Activated CD4-positive, alpha-beta T cell treated with anti-CD3 and anti-CD28 coated beads for 48 hours (primary cell): ENCODE data around the gene FAU.

Source experiments
- DNase-seq: peaks from one replicate; pipeline ENCODE4 v3.0.0-alpha.2; 2020

Gene FAU

DNA sequence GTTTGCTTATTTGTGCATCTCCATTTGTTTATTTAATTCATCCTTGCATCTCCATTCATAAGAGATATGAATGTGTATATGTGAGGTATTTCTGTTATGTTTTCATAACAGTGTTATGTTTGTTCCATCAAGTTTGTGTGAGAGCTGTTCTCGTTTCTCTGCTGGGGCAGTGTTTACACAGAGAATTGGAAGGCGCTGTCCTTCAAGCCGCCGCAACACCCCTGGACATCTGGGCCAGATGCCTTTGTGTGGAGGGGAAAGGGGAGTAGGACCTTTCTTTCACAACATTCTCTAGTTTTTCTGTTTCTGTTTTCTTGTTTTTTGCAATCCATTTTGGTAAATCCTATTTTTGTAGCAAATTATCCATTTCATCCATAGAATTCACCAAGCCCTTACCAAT is 17.3 kb downstream of the FAU start:
- DNase-seq, result no peak

DNA sequence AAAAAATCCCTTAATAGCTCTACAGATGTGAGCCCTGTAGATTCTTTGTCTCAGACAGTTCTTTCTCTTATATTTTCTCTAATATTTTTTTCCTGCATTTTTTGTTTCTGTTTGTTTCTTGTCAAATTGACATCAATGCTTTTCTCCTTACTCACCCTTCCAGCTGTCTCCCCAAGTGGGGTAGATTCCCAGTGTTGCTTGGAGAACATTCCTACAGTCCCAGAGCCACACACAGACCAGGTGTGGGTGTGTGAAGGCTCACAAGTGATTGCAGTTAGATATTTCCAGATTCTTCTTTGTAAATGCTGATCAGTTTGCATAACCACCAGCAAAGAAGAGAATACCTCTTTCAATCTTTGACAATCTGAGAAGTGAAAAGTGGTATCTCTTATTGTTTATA is 18.5 kb downstream of the FAU start:
- no peak for DNase-seq

DNA sequence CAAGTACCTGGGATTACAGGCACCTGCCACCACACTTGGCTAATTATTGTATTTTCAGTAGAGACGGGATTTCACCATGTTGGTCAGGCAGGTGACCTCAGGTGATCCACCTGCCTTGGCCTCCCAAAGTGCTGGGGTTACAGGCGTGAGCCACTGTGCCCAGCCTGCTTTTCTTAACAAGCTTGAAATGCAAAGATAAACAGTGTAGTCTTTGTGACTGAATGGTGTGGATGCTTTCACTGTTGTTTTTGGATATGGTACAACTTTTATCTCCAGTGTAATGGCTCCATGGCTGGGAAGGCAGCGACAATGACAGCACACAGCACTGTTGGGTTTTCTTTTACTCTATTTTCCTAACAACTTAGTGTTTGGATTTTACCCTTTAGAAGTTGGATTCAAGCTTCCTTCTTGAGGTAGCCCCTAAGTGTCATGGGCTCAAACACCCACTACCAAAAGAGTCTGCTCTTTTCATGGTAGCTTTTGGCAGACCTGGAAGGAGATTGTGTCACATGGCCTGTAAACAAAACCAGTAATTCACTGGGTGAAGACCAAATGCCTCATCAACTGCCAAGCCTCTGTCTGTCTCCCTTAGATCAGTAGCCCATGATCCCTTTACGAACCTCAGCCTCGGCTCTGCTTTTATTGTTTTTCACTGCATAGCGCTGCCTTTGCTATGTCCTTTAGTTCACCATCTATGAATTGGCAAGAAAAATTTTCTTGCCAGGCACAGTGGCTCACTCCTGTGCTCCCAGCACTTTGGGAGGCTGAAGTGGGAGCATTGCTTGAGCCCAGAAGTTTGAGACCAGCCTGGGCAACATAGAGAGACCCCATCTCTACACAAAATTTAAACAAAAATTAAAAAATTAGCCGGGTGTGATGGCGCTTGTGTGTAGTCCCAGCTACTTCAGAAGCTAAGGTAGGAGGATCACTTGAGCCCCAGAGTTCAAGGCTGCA is 19.5 kb downstream of the FAU start:
- DNase-seq, result no peak

DNA sequence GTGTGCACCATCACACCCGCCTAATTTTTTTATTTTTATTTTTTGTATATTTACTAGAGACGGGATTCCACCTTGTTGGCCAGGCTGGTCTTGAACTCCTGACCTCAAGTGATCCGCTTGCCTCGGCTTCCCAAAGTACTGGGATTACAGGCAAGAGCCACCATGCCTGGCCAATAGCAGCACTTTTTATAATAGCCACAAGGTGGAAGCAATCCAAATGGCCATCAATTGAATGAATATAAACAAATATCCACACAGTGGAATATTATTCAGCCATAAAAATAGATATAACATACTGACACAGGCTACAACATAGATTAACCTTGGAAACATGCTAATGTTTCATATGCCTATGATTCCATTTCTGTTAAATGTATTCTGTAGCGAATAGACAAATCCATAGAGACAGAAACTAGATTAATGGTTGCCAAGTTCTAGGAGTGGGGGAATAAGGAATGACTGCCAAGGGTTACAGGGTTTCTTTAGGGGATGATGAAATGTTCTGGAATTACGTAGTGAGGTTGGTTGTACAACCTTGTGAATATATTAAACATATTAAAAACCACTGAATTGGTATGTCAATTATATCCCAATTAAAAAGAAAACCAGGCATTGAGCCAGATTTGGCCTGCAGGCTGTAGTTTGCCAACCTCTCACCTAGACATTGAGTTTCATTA is 21.1 kb downstream of the FAU start:
- DNase-seq, result no peak

DNA sequence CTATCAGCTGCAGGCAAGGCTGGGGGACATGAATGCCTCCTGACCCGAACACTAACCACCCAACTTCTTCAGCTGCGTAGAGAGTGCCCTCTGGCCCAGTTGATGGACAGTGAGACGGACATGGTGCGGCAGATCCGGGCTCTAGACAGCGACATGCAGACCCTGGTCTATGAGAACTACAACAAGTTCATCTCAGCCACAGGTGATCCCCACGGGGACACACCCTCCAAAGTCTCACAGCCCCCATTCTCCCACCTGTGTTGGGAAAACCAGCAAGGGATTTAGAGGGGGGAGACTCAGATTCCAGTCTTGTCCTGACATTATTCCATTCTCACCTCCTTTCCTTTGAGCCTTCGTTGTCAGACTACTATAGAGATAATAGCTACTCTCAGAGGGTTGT is 25.0 kb downstream of the FAU start:
- DNase-seq, result no peak

DNA sequence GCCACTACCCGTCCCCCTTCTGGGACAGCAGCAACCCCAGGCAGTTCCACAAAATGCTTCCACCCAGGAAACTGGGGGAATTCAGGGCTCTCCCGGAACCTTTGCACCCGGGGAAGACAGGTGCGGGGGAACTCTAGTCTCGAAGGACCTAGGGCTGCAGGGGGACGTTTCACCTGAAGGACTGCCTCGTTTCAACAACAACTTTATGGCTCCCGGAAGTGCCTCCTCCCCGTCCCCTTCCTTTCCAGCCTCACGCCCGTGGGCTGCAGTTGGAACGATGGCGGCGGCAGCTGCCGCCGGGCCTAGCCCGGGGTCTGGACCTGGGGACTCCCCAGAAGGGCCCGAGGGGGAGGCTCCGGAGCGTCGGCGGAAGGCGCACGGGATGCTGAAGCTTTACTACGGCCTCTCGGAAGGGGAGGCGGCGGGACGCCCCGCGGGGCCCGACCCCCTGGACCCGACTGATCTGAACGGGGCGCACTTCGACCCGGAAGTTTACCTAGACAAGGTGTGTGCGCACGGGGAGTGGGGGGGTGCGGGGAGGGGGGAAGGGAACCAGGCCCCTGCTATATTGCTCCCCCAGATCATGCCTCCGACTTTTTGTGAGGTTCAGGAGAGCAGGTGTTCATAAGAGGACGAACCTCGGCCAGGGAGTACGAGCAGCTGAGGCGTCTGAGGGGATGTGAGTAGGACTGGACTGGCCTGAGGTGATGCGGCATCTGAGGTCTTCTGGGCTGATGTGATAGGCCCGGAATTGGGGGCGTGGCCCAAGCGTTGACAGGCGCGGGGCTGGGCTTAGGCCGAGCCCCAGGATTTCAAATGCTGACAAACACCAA is 25.7 kb downstream of the FAU start, which contains the start of gene VPS51:
Gene VPS51, plus strand, starts transcription at position 241 of the 833 bp plus-strand sequence. Its CDS starts 37 bp downstream, at position 278.
- DNase-seq, result peak; percentile 91

DNA sequence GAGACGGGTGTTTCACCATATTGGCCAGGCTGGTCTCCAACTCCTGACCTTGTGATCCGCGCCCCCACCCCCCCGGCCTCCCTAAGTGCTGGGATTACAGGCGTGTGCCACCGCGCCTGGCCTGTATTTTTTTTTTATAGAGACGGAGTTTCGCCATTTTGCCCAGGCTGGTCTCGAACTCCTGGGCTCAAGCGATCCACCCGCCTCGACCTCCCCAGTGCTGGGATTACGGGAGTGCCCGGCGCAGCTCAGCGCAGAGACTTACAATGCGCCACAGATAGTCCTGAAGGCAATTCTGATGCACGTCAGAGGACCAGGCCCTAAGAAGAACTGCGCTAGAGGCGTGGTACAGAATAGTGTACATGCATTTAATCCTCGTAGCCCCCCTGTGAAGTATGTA is 26.5 kb downstream of the FAU start:
- DNase-seq, result no peak

DNA sequence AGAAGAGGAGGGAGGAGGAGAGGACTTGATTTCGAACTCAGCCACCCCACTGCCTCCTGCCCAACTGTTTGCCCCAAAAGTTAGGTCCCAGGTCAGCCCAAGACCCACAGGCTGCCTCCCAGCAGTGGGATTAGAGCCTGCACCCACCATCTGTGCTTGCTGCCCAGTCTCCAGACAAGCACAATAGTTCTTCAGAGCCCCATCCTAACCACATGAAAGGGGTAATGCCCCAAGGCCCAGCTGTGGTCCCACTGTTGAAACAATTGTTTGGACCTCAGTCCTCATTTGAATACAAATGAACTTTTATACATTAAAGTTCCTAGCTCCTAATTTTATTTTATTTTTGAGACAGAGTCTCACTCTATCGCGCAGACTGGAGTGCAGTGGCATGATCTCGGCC is 31.3 kb downstream of the FAU start:
- no peak for DNase-seq

DNA sequence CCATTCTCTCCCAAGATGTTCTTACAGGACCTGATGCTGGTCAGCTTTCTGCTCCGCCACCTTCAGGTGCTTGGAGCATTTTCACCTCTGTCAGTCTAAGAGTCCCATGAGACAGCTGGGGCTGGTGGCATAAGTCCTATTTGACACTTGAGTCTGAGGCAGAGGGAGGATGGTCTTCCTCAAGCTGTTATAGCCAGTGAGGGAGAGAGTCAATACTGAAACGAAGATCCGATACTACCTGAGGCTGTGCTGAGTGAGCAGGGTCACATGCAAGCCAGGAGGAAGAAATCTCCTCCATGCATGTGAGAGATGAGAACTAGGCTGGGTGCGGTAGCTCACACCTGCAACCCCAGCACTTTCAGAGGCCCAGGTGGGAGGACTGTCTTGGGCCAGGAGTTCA is 32.3 kb downstream of the FAU start:
- no peak for DNase-seq

DNA sequence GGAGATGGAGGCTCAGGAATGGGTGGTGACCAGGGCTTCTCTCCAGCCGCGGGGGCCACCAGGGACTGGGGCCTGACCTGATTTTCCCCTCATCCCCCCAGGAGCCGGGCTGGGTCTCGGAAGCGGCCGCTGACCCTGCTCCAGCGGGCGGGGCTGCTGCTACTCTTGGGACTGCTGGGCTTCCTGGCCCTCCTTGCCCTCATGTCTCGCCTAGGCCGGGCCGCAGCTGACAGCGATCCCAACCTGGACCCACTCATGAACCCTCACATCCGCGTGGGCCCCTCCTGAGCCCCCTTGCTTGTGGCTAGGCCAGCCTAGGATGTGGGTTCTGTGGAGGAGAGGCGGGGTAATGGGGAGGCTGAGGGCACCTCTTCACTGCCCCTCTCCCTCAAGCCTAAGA is 34.1 kb downstream of the FAU start:
- DNase-seq, result no peak

DNA sequence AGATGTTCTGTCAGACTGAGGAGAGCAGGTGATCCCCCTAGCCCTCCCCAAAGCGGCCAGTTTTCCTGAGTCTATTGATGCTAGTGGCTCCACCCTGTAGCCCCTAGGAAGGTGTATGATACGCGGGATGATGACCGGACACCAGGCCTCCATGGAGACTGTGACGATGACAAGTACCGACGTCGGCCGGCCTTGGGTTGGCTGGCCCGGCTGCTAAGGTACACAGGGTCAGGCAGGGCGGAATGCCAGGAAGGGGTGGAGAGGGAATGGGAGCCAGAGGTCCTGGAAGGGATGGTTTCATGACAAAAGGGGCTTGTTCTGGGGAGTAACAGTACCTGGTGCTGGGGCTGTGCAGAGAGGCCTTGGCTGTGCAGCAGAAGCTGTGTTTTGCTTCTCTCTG is 34.7 kb downstream of the FAU start:
- DNase-seq, result no peak

DNA sequence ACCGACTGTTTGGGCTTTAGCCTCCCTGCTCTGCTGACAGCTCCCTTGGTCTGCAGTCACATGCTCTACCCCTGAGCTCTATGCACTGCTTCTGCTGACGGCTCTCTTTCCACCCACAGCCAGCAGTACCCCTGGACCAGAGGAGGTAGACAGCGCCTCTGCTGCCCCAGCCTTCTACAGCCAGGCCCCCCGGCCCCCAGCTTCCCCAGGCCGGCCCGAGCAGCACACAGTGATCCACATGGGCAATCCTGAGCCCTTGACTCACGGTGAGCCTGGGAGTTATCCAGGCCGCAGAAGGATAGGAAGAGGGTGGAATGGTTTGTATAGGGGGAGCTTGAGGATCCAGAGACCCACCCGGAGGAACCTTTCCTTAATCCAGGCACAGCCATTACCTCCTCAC is 35.1 kb downstream of the FAU start:
- DNase-seq, result no peak

DNA sequence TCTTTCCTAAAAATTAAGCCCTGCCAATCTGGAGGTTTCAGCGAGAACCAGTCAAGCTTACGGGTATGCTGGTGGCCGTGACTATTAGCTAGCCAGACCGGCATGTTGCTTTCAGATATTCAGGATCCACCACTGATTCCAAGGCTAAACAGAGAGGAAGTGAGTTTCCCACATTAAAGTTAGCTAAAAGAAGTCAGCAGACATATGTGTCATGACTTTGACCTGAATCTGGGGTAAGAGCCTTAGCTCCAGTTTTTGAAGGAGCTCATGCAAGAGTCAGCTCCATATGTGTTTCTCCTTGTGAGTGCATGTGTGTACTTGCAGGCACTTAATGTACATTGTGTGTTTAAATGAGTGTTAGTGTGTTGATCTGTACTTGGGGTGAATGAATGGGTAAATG is 36.5 kb downstream of the FAU start:
- no peak for DNase-seq

DNA sequence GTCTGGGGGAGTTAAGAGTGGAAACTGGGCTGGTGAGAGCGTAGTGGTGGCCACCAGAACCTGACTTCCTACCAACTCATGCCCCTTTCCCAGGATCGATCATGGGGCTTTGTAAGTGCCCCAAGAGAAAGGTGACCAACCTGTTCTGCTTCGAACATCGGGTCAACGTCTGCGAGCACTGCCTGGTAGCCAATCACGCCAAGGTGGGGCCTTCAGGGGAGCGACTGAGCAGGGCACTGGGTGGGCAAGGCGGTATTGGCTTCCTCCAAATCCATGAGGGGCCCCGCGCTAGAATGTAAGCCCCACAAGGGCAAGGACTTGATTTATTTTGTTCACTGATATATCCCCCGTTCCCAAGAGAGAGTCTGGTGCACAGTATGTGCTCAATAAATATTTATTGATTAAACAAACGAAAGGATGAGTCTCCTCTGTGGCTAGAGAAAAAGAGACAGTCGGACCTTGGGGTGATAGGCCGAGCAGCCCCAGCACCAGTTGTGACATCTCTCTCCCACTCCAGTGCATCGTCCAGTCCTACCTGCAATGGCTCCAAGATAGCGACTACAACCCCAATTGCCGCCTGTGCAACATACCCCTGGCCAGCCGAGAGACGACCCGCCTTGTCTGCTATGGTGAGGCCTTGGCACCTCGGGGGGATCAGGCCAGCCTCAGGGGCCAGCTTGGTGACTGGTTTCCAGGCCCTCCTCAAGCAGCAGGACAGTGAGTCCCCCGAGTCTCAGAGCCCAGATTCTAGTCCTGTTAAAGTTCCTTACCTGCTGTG is 37.1 kb downstream of the FAU start:
- DNase-seq, result no peak

DNA sequence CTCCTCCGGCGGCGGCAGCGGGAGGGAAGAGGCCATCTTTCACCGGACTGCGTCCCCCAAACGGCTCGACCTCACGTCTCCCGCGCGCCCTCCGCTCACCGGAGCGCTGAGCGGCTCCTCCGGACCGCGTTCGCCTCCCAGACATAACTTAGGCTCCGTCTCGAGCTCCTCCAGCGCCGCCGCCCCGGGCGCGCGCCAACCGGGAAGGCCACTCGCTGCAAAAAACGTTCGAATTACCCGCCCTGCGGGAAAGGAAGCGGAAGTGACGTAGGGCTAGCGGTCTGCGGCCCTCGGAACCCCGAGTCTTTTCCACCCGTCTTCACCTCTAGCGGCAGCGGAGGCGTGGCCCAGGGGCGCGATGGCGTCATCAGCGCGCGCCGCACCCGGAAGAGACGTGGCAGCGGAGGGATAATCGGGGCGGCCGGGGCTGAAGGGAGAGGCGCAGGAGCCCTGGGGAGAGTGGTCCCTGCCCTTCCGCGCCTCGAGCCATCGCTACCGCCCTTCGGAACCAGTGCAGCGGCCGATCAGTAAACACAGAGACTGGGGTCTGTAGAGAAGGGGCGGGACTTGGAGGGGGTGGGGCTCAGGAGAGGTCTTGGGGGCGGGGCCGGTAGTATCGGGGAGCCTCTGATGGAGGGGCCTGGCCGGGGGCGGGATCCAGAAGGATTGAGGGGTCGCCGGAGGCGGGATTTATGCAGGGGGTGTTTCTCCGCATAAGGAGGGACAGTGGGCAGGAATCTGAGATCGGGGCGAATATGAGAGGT is 37.9 kb downstream of the FAU start, which contains the start of the genes CDCA5 and ZFPL1:
Gene CDCA5, minus strand, starts transcription at position 207 of the 764 bp plus-strand sequence. Its CDS starts 62 bp downstream, at position 145.
Gene ZFPL1, plus strand, starts transcription at position 389 of the 764 bp plus-strand sequence. CDS start 477 bp downstream, outside the sequence.
- peak; percentile 97 for DNase-seq

DNA sequence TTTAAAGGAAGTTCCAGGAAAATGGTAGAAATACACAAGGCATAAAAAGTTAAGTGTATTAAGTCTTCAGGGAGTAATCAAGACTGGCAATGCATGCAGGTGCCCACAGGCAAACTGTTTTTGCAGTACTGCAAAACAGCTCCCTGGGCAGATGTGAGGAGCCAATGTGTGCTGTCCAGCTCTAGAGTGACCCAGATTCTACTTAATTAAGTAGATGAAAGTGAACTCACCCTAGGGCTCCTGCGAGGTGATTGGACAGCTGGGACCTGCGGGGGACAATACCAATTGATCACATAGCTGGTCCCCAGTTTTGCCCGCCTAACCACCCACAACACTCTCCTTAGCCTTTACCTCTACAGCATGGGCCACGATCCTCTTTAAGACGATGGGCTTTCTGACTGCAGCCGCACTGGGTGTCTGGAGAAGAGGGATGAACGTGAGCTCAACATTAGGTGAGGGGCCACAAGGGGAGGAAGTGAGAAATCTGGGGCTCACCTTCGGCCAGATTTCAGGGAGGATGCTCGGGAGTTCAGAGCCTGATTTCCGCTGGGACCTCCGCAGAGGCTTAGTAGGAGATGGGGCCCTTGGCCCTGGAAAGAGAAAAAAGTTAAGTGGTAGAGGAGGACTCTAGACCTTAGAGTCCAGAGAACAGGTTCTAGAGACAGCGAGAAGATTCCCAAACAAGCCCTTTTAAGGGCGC is 38.6 kb downstream of the FAU start:
- DNase-seq, result no peak

DNA sequence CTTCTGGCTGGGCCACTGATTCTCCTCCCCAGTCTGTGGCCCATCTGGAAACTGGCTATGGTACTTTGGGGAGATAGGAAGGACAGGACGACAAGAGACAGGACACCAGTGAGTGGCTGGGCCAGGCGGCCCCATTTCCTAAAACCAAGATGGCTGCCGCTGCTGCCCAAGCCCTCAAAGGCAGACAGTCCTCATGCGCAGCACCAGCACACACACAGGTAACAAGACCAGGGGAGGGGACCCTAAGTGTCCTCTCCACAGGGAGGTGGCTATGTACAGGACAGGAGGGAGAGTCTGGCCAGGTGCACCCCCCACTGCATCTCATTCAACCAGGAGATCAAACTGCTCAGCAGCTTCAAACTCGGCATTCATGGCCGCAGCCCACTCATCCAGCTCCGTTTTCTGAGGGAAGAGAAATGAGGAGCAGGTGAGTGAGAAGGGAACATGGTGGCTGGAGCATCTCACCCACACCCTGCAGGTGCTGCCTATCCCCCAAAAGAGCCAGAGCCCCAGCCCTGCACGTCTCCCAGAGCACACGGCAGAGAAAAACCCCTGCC is 43.1 kb downstream of the FAU start:
- no peak for DNase-seq

DNA sequence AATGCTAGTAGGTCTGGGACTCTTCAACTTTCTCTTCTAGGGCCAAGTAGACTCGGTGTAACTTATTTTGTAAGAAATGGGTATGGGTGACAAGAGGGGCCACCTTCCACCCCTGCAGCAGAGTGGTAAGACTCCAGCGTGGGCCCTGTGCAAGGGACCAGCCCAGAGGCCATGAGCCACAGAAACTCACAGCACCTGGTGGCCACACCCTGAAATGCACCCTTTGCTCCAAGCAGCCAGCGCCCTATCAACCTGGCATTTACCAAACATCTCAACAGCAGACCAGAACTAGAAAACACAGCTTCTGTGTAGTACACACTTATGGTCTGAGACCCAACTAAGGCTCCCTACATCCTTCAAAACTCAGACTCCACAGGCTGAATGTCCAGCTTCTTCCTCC is 43.8 kb downstream of the FAU start:
- peak; percentile 78 for DNase-seq

DNA sequence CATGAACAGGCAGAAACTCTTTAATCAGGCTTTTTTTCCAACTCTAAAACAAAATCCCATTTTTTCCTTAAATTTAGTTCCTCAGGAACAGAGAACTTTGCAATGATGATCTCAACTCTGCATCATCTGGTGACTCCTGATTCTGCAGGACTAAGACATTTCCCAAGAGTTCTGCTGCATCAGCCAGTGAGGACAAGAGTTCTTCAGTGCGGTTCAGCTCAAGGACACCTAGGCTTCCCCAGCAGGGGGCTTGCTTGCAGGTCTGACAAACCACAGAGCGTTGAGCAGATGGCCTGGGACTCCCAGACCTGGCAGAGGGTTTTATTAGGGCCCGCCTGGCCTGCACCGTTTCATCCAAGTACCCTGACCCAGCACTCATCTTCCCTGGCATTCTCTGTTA is 44.5 kb downstream of the FAU start:
- DNase-seq, result no peak

DNA sequence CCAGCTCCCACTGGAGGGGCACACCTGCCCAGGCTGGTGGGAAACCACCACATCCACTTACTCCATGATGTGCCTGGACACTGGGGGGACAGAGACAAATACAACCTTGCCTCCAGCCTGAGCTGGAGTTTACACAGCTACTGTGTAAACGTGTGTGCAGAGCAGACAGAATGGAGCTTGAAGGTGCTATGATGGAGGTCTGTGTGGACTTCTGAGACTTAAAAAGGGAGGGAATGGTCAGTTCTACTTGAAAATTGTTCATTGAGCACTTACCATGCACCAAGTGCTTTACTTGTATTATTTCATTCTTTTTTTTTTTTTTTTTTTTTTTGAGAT is 49.3 kb downstream of the FAU start:
- no peak for DNase-seq
